B cell (primary cell): ENCODE data around the gene MORN1. TPM values are rescaled to one million over a fixed set of nuclear protein-coding genes. Genes with fewer than 3 reads are reported as not detected.

Source experiments
- ATAC-seq: fragments of 200-7000 bp; cut with Tn5 transposase; one replicate; pipeline ENCODE4 v1.10.0; 2021; ENCODE audit warnings: low read depth, mild to moderate bottlenecking, moderate number of reproducible peaks, moderate library complexity
- CTCF ChIA-PET: fragments of 350-600 bp; sonication (Branson Sonifier 250); formaldehyde crosslinking; loops from one replicate; lab custom pipeline; 2021; ENCODE audit warnings: antibody characterized with exemption, inconsistent platforms; lab: Charles Lee
- POLR2A ChIA-PET: fragments of 350-600 bp; sonication (Branson Sonifier 250); formaldehyde crosslinking; loops from one replicate; lab custom pipeline; 2021; ENCODE audit warnings: antibody characterized with exemption; lab: Charles Lee
- DNase-seq: peaks from one replicate; pipeline ENCODE4 v3.0.0; 2013
- H2AFZ ChIP-seq: 2 replicates; pipeline ENCODE4 v1.6.1; 2012; ENCODE audit warnings: mild to moderate bottlenecking, low read depth, low read length; ENCODE audit not compliant: insufficient read depth, poor library complexity, severe bottlenecking
- H3K27ac ChIP-seq, 2 donors: 1 replicate in 1 of 2; 2 replicates in 1 of 2; pipeline ENCODE4 v1.5.1; 2012 to 2013; ENCODE audit warnings: low read length in 2 of 2, mild to moderate bottlenecking in 2 of 2, moderate library complexity in 1 of 2
- H3K27me3 ChIP-seq, 4 experiments: fragments of 200-600 bp in 1 of 4; sonication (generic) in 1 of 4; replicated peaks in 1 of 4; 1 replicate in 2 of 4; 2 replicates in 2 of 4; pipeline versions ENCODE4 v1.6.1 to v1.7.0; 2013 to 2016; ENCODE audit warnings: low read length in 3 of 4, mild to moderate bottlenecking in 2 of 4, mixed read lengths in 1 of 4, moderate library complexity in 1 of 4; ENCODE audit not compliant: insufficient read depth in 4 of 4, control insufficient read depth in 3 of 4; ENCODE audit errors: control extremely low read depth in 1 of 4
- H3K36me3 ChIP-seq, 2 experiments: replicated peaks in 1 of 2; 1 replicate in 1 of 2; 2 replicates in 1 of 2; pipeline versions ENCODE4 v1.6.1 to v1.7.1; 2013; ENCODE audit warnings: low read length in 1 of 2; ENCODE audit not compliant: insufficient read depth in 2 of 2, control insufficient read depth in 1 of 2; ENCODE audit errors: control extremely low read depth in 1 of 2, extremely low read depth in 1 of 2
- H3K4me1 ChIP-seq, 2 donors: fragments of 200-600 bp in 1 of 2; sonication (generic) in 1 of 2; 1 replicate in 1 of 2; 2 replicates in 1 of 2; pipeline versions ENCODE4 v1.5.1 to v1.6.1; 2013 to 2017; ENCODE audit warnings: low read length in 2 of 2; ENCODE audit not compliant: control insufficient read depth in 2 of 2, insufficient read depth in 2 of 2
- H3K4me2 ChIP-seq: replicated peaks from 2 replicates; pipeline ENCODE3; 2012; ENCODE audit warnings: mild to moderate bottlenecking, low read depth, low read length; ENCODE audit not compliant: poor library complexity, severe bottlenecking
- H3K4me3 ChIP-seq, 5 experiments: fragments of 200-600 bp in 1 of 5; sonication (generic) in 1 of 5; 1 replicate in 3 of 5; 2 replicates in 2 of 5; pipeline versions ENCODE4 v1.5.1 to v1.7.0; 2011 to 2016; ENCODE audit warnings: low read length in 4 of 5, mild to moderate bottlenecking in 4 of 5, low read depth in 2 of 5, control low read depth in 1 of 5, moderate library complexity in 1 of 5; ENCODE audit not compliant: insufficient read depth in 1 of 5; ENCODE audit errors: control extremely low read depth in 1 of 5, extremely low read depth in 1 of 5
- H3K79me2 ChIP-seq: fragments of 200-600 bp; sonication (generic); one replicate; pipeline ENCODE4 v1.6.0; 2016; ENCODE audit warnings: low read length; ENCODE audit not compliant: control insufficient read depth, insufficient read depth
- H3K9ac ChIP-seq: fragments of 200-600 bp; sonication (generic); 2 replicates; pipeline ENCODE4 v1.6.1; 2017; ENCODE audit warnings: mild to moderate bottlenecking, low read length, moderate library complexity
- H3K9me3 ChIP-seq, 3 donors: one replicate each; pipeline versions ENCODE4 v1.6.1 to v1.7.1; 2013; ENCODE audit warnings: low read length in 2 of 3; ENCODE audit not compliant: control insufficient read depth in 2 of 3, insufficient read depth in 1 of 3; ENCODE audit errors: control extremely low read depth in 1 of 3
- H4K20me1 ChIP-seq: 2 replicates; pipeline ENCODE4 v1.6.0; 2012; ENCODE audit warnings: mild to moderate bottlenecking, low read length; ENCODE audit not compliant: insufficient read depth, control insufficient read depth, poor library complexity, severe bottlenecking
- H3K27ac Mint-ChIP-seq: one replicate; pipeline ENCODE4 v1.8.0; 2021; ENCODE audit warnings: mixed read lengths
- H3K27me3 Mint-ChIP-seq: one replicate; pipeline ENCODE4 v1.8.0; 2021; ENCODE audit warnings: mixed read lengths
- H3K4me1 Mint-ChIP-seq: one replicate; pipeline ENCODE4 v1.8.0; 2021; ENCODE audit warnings: mixed read lengths
- H3K4me3 Mint-ChIP-seq: one replicate; pipeline ENCODE4 v1.8.0; 2021; ENCODE audit warnings: mixed read lengths
- H3K9me3 Mint-ChIP-seq: one replicate; pipeline ENCODE4 v1.8.0; 2022; ENCODE audit warnings: mixed read lengths; ENCODE audit not compliant: insufficient read depth
- CTCF ChIP-seq: fragments of 200-600 bp; IDR thresholded peaks from one replicate; pipeline ENCODE4 v1.8.0; 2022; ENCODE audit warnings: antibody characterized with exemption, mild to moderate bottlenecking
- EZH2 ChIP-seq: IDR thresholded peaks from 2 replicates; pipeline ENCODE4 v1.6.1; 2012; ENCODE audit warnings: borderline replicate concordance, low read depth, mild to moderate bottlenecking, moderate library complexity, low read length; ENCODE audit not compliant: insufficient read depth, poor library complexity, severe bottlenecking
- WGBS: methylation state at CpG from one replicate; pipeline ENCODE4 v1.1.5; 2013; ENCODE audit warnings: missing lambda C conversion rate; ENCODE audit not compliant: insufficient coverage; 5-methylcytosine and 5-hydroxymethylcytosine counted together
- intact Hi-C: fragments of 100-400 bp; cut with micrococcal nuclease; formaldehyde crosslinking; loops from one replicate; pipeline ENCODE4 v1.10.0; 2022
- polyA plus RNA-seq: library from polyadenylated mRNA; depleted of rRNA; stranded (reverse); fragments of >200 nt; gene quantifications from 2 replicates; pipeline ENCODE4 v1.2.3, GENCODE V29; 2012
- total RNA-seq, 2 donors: library from RNA; stranded (reverse); fragments of 120-200 nt in 1 of 2; gene quantifications; 1 replicate in 1 of 2; 2 replicates in 1 of 2; pipeline versions ENCODE4 v1.2.3 to v1.2.4, GENCODE V29; 2013 to 2022

MORN1 gene
- total and polyA plus RNA-seq, 2 donors (not counting 1 experiment from before 2014, with no cell fraction given): 10.2 to 32.6 TPM

- POLR2A ChIA-PET: no interaction called here
- no peaks in the 10 kb centered on the region for H3K4me1 Mint-ChIP-seq
- H3K27me3 ChIP-seq: peaks cover 0 to 6% (median 0%) of the 10 kb centered on the region in 4 experiments
- H3K9me3 Mint-ChIP-seq: no peaks in the 10 kb centered on the region
- H3K27ac ChIP-seq: no peak overlapping the region
- no peak overlapping the region for H3K4me3 ChIP-seq
- 95% methylated on average over 7 of the region's 11 CpGs for WGBS
- no peaks in the 10 kb centered on the region for H3K79me2 ChIP-seq
- no peaks in the 10 kb centered on the region for H4K20me1 ChIP-seq
- no peak overlapping the region for H3K27ac Mint-ChIP-seq
- H3K9ac ChIP-seq: no peak overlapping the region
- H3K36me3 ChIP-seq: no peaks in the 10 kb centered on the region
- intact Hi-C loops: no loop called here
- no peak for TF ChIP-seq CTCF
- no peak for TF ChIP-seq EZH2
- ATAC-seq (no peak), DNase-seq (no peak)
- no peaks in the 10 kb centered on the region for H3K27me3 Mint-ChIP-seq
- H3K4me2 ChIP-seq: no peak overlapping the region
- H3K4me1 ChIP-seq: no peaks in the 10 kb centered on the region
- H3K9me3 ChIP-seq: peaks cover 0 to 28% (median 11%) of the 10 kb centered on the region in 3 donors
- CTCF ChIA-PET: no interaction called here
- no peak overlapping the region for H3K4me3 Mint-ChIP-seq
- no peak overlapping the region for H2AFZ ChIP-seq
Observed at GRCh38 chr1:2425892-2426291, 34.5 kb upstream of the MORN1 start.

GRCh38 chr1:2422523-2422922 lies 31.2 kb upstream of the MORN1 start:
- TF ChIP-seq CTCF (no peak), EZH2 (no peak)
- H3K4me2 ChIP-seq: no peak overlapping the region
- Mint-ChIP-seq H3K4me3 (no peak overlapping the region), H3K4me1 (no peaks in the 10 kb centered on the region), H3K27me3 (no peaks in the 10 kb centered on the region), H3K9me3 (no peaks in the 10 kb centered on the region), H3K27ac (no peak overlapping the region)
- no peaks in the 10 kb centered on the region for H3K4me1 ChIP-seq
- ATAC-seq (no peak), DNase-seq (no peak)
- no peak overlapping the region for H3K4me3 ChIP-seq
- H3K9me3 ChIP-seq: peaks cover 0 to 9% (median 3%) of the 10 kb centered on the region in 3 donors
- no peak overlapping the region for H3K27ac ChIP-seq
- intact Hi-C loops: no loop called here
- CTCF ChIA-PET: no interaction called here
- H3K9ac ChIP-seq: no peak overlapping the region
- no peak overlapping the region for H2AFZ ChIP-seq
- POLR2A ChIA-PET: no interaction called here
- H3K79me2 ChIP-seq: no peaks in the 10 kb centered on the region
- no peaks in the 10 kb centered on the region for H4K20me1 ChIP-seq
- no peaks in the 10 kb centered on the region for H3K36me3 ChIP-seq
- 100% methylated on average over 1 of the region's 4 CpGs for WGBS
- H3K27me3 ChIP-seq: no peaks in the 10 kb centered on the region
